ENCODE results near the gene PCBP1. TPM values are rescaled to one million over a fixed set of nuclear protein-coding genes. Genes with fewer than 3 reads are reported as not detected.

The PCBP1 gene
- total and polyA plus RNA-seq, 9 of the 15 experiments (the other 6 are each of a cell fraction or from before 2014, with no cell fraction given), result 19.2 to 407 (median 78.1) TPM

- TF ChIP-seq CUX1 (CRISPR knock-in tag; IDR thresholded peaks at IDR 0.05), result peak; percentile 20; the same call in 1 of the 2 replicates
- TF ChIP-seq IRF1 (CRISPR knock-in tag; IDR thresholded peaks at IDR 0.05; ENCODE audit: borderline replicate concordance), result no peak
- TF ChIP-seq ZEB2 (IDR thresholded peaks at IDR 0.05), result no peak
- 0 out of 2 replicates have a peak, but pooled peaks have one; percentile 6 for TF ChIP-seq TEAD4 (IDR thresholded peaks at IDR 0.05; ENCODE audit: low read length)
- TF ChIP-seq TEAD4 (CRISPR knock-in tag; IDR thresholded peaks at IDR 0.05; ENCODE audit: borderline replicate concordance), result no peak
- TF ChIP-seq ARID1B (IDR thresholded peaks at IDR 0.05), result no peak
- TF ChIP-seq EHMT2 (IDR thresholded peaks at IDR 0.05), result no peak
- TF ChIP-seq ASH1L (IDR thresholded peaks at IDR 0.05; ENCODE audit: borderline replicate concordance, low read depth, partially characterized antibody), result peak; percentile 26
- TF ChIP-seq ZFP30 (CRISPR knock-in tag; IDR thresholded peaks at IDR 0.05; ENCODE audit: borderline replicate concordance), result no peak
- TF ChIP-seq SRSF3 (IDR thresholded peaks at IDR 0.05; ENCODE audit: insufficient read depth, low read length), result no peak
- TF ChIP-seq ATF7 (IDR thresholded peaks at IDR 0.05), result peak; percentile 95; the same call in 1 of the 2 replicates
- TF ChIP-seq SNIP1 (IDR thresholded peaks at IDR 0.05; ENCODE audit: low read depth), result no peak
- no peak for TF ChIP-seq KDM4B (IDR thresholded peaks at IDR 0.05; ENCODE audit: borderline replicate concordance in 2 of 2, low read depth in 1 of 2)
- peak; percentile 93 to 94 for TF ChIP-seq NRF1 (conservative IDR thresholded peaks at IDR 0.05 in 1 of 2, IDR thresholded peaks at IDR 0.05 in 1 of 2)
- no peak for TF ChIP-seq ZC3H8 (IDR thresholded peaks at IDR 0.05)
- no peak for TF ChIP-seq ZNF57 (CRISPR knock-in tag; IDR thresholded peaks at IDR 0.05)
- TF ChIP-seq, protein P1, sequence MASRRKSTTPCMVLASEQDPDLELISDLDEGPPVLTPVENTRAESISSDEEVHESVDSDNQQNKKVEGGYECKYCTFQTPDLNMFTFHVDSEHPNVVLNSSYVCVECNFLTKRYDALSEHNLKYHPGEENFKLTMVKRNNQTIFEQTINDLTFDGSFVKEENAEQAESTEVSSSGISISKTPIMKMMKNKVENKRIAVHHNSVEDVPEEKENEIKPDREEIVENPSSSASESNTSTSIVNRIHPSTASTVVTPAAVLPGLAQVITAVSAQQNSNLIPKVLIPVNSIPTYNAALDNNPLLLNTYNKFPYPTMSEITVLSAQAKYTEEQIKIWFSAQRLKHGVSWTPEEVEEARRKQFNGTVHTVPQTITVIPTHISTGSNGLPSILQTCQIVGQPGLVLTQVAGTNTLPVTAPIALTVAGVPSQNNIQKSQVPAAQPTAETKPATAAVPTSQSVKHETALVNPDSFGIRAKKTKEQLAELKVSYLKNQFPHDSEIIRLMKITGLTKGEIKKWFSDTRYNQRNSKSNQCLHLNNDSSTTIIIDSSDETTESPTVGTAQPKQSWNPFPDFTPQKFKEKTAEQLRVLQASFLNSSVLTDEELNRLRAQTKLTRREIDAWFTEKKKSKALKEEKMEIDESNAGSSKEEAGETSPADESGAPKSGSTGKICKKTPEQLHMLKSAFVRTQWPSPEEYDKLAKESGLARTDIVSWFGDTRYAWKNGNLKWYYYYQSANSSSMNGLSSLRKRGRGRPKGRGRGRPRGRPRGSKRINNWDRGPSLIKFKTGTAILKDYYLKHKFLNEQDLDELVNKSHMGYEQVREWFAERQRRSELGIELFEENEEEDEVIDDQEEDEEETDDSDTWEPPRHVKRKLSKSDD (conservative IDR thresholded peaks at IDR 0.05; ENCODE audit: low read length), result no peak; the same call in 1 of the 2 replicates
- peak; percentile 64 for TF ChIP-seq POLR2B (IDR thresholded peaks at IDR 0.05; ENCODE audit: low read depth, partially characterized antibody)
- TF ChIP-seq ZSCAN32 (CRISPR knock-in tag; IDR thresholded peaks at IDR 0.05), result no peak
Observed at GRCh38 chr2:70086838-70087701, at the start of gene PCBP1 (continued).

Measured in K562 (cell line).